Mesothelial cell of epicardium (in vitro differentiated cells): ENCODE data around the gene FRAS1. TPM values are rescaled to one million over a fixed set of nuclear protein-coding genes. Genes with fewer than 3 reads are reported as not detected.

ENCODE experiments used
- DNase-seq, 2 experiments: peaks; one replicate each; pipeline ENCODE4 v3.0.0; 2021; ENCODE audit warnings: low spot score in 2 of 2; ENCODE audit not compliant: unreplicated experiment in 2 of 2
- H3K27ac Mint-ChIP-seq: 2 replicates; pipeline ENCODE4 v1.8.0; 2021; ENCODE audit warnings: mixed read lengths
- H3K27me3 Mint-ChIP-seq: 2 replicates; pipeline ENCODE4 v1.8.0; 2021; ENCODE audit warnings: low read depth, mixed read lengths
- H3K36me3 Mint-ChIP-seq: 2 replicates; pipeline ENCODE4 v1.8.0; 2021; ENCODE audit warnings: mixed read lengths
- H3K4me1 Mint-ChIP-seq: 2 replicates; pipeline ENCODE4 v1.8.0; 2021; ENCODE audit warnings: mixed read lengths
- H3K4me3 Mint-ChIP-seq: 2 replicates; pipeline ENCODE4 v1.8.0; 2021; ENCODE audit warnings: mild to moderate bottlenecking, moderate library complexity, mixed read lengths
- H3K9me3 Mint-ChIP-seq: 2 replicates; pipeline ENCODE4 v1.8.0; 2021; ENCODE audit warnings: mixed read lengths
- CTCF ChIP-seq: fragments of 200-600 bp; sonication (generic); IDR thresholded peaks from one replicate; pipeline ENCODE4 v1.5.0; 2021; ENCODE audit warnings: antibody characterized with exemption; ENCODE audit not compliant: unreplicated experiment
- total RNA-seq: library from RNA; stranded (reverse); gene quantifications from 3 replicates; pipeline ENCODE4 v1.2.1, GENCODE V29; 2021

FRAS1 gene
- total RNA-seq, 1 donor from 2014 or later, result 51.9 TPM

GRCh38 chr4:78565971-78566372 is 508.8 kb downstream of the FRAS1 start:
- TF ChIP-seq CTCF, result no peak

GRCh38 chr4:78566834-78567499 is 509.8 kb downstream of the FRAS1 start:
- H3K4me1 Mint-ChIP-seq, result peaks cover 81% of the 10 kb centered on the region
- TF ChIP-seq CTCF, result no peak
- no peak for DNase-seq
- no peaks in the 10 kb centered on the region for H3K9me3 Mint-ChIP-seq
- no peaks in the 10 kb centered on the region for H3K27me3 Mint-ChIP-seq
- H3K27ac Mint-ChIP-seq, result peak overlapping the region; percentile 95
- no peak overlapping the region for H3K4me3 Mint-ChIP-seq
- peaks cover 8% of the 10 kb centered on the region for H3K36me3 Mint-ChIP-seq

More at GRCh38 chr4:78565971-78566372, 508.8 kb downstream of the FRAS1 start:
- H3K4me3 Mint-ChIP-seq, result no peak overlapping the region
- no peak for DNase-seq
- H3K36me3 Mint-ChIP-seq, result peaks cover 4% of the 10 kb centered on the region
- H3K27ac Mint-ChIP-seq, result peak overlapping the region; percentile 92
- no peaks in the 10 kb centered on the region for H3K27me3 Mint-ChIP-seq
- H3K9me3 Mint-ChIP-seq, result no peaks in the 10 kb centered on the region
- H3K4me1 Mint-ChIP-seq, result peaks cover 82% of the 10 kb centered on the region

- Mint-ChIP-seq H3K4me1 (peaks cover 78% of the 10 kb centered on the region), H3K4me3 (no peak overlapping the region), H3K27ac (peak overlapping the region; percentile 95), H3K9me3 (no peaks in the 10 kb centered on the region), H3K27me3 (no peaks in the 10 kb centered on the region), H3K36me3 (peaks cover 14% of the 10 kb centered on the region)
- DNase-seq, result no peak
- no peak for TF ChIP-seq CTCF
These were observed 510.5 kb downstream of the FRAS1 start for GRCh38 chr4:78567500-78568060.

- DNase-seq, result no peak
- Mint-ChIP-seq H3K27me3 (no peaks in the 10 kb centered on the region), H3K4me1 (peaks cover 71% of the 10 kb centered on the region), H3K9me3 (no peaks in the 10 kb centered on the region), H3K36me3 (peaks cover 23% of the 10 kb centered on the region), H3K27ac (peak overlapping the region; percentile 95), H3K4me3 (no peak overlapping the region)
- TF ChIP-seq CTCF, result no peak
These were observed 511.6 kb downstream of the FRAS1 start for GRCh38 chr4:78568640-78569305.

GRCh38 chr4:78569306-78569821 is 512.2 kb downstream of the FRAS1 start:
- H3K4me1 Mint-ChIP-seq, result peaks cover 69% of the 10 kb centered on the region
- DNase-seq, result no peak
- no peak for TF ChIP-seq CTCF

More at GRCh38 chr4:78569306-78569821, 512.2 kb downstream of the FRAS1 start:
- Mint-ChIP-seq H3K27ac (peak overlapping the region; percentile 95), H3K9me3 (no peaks in the 10 kb centered on the region), H3K36me3 (peaks cover 27% of the 10 kb centered on the region), H3K27me3 (no peaks in the 10 kb centered on the region), H3K4me3 (no peak overlapping the region)
